Sigmoid colon (tissue), 4 donors: Measurements from ENCODE around the gene SCAF4.

Experiments used
- CTCF ChIP-seq, 4 experiments: fragments of 450-650 bp in 3 of 4; fragments of 200-600 bp in 1 of 4; IDR thresholded peaks; one replicate each; pipeline ENCODE4 v1.5.1; 2016 to 2019; ENCODE audit warnings: antibody characterized with exemption in 4 of 4, mild to moderate bottlenecking in 3 of 4, moderate library complexity in 2 of 4
- EP300 ChIP-seq, 4 donors: sonication (generic); formaldehyde crosslinking; IDR thresholded peaks; one replicate each; pipeline ENCODE4 v1.6.1; 2017; ENCODE audit warnings: antibody characterized with exemption in 4 of 4
- POLR2A ChIP-seq, 2 donors: fragments of 450-650 bp; IDR thresholded peaks; one replicate each; pipeline ENCODE4 v1.6.1; 2016; ENCODE audit warnings: antibody characterized with exemption in 2 of 2, mild to moderate bottlenecking in 2 of 2, moderate library complexity in 2 of 2

DNA sequence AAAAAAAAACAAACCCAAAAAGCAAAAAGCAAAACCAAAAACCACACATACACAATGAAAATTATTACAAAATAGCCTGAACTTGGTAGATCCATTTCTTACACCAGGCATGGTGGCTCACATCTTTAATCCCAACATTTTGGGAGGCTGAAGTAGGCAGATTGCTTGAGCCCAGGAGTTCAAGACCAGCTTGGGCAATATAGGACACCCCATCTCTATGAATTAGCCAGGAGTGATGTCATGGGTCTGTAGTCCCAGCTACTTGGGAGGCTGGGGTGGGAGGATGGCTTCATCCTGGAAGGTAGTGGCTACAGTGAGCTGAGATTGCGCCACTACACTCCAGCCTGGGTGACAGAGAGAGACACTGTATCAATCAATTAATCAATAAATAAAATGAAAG is 42.1 kb upstream of the SCAF4 start:
- no peak for TF ChIP-seq POLR2A (IDR thresholded peaks at IDR 0.05)
- no peak for TF ChIP-seq CTCF (IDR thresholded peaks at IDR 0.05)
- TF ChIP-seq EP300 (IDR thresholded peaks at IDR 0.05) = no peak
